ENCODE measurements around the gene FCRL4.
A peak's percentile ranks its signal among the peaks of the same experiment; 100 is the strongest.
"Not testable (repeated sequence)": the region's sequence is repeated elsewhere in the genome, so short reads cannot be mapped to it uniquely, and the experiment has no call there.

FCRL4 gene

DNA sequence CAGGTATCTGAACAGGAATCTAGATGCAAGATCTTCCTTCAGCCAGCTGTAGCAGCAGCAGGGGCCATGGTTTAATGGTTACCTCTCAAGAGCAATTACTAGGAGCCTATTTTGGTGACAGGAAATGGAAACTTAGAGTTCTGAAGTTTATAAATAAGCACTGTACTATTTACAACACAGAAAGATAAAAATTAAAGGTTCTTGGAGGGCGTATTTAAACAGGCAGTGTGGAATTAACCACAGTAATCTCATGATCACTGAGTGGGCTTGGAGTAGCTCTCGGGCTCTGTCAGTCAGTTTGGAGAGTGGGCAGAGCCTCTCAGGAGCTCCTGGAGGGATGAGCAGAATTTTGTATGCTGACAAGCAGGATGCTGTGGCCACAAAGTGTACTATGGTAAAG, 35.4 kb downstream of the FCRL4 start:
- H4K20me1 ChIP-seq, result no peaks in the 10 kb centered on the region
- no peaks in the 10 kb centered on the region for H3K9me3 ChIP-seq
- peaks cover 63% of the 10 kb centered on the region for H3K4me1 ChIP-seq
- peak overlapping the region; percentile 68 for H3K4me2 ChIP-seq
- H3K27me3 ChIP-seq, result no peaks in the 10 kb centered on the region
- H3K9ac ChIP-seq, result no peak overlapping the region; the same call in 1 of the 2 replicates
- no peak for TF ChIP-seq Cebpa-rat (IDR thresholded peaks at IDR 0.05)
- no peak overlapping the region for H3K4me3 ChIP-seq
- H3K27ac ChIP-seq, result no peak overlapping the region
- H3K36me3 ChIP-seq, result no peaks in the 10 kb centered on the region

DNA sequence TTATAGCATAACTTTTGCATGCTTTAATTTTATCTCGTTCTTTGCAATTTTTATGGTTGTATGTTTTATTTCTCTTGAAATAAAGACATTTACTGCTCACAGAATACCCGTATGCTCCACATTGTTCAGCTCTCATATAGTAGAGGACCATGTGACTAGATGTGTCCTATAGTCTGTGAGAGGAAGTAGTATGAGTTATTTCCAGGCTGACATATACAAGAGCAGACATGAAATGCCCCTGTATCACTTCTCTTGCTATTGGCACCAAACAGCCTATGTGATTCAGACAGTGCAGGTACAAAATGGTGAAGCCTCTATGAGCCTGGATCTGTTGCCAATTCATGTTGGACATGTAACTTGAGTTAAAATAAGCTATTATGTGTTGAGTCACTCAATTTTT, 39.8 kb downstream of the FCRL4 start:
- Histone ChIP-seq H3K4me1 (peaks cover 29% of the 10 kb centered on the region), H3K36me3 (no peaks in the 10 kb centered on the region), H4K20me1 (no peaks in the 10 kb centered on the region), H3K27me3 (no peaks in the 10 kb centered on the region), H3K27ac (no peak overlapping the region), H3K9ac (no peak overlapping the region), H3K4me3 (no peak overlapping the region), H3K4me2 (no peak overlapping the region), H3K9me3 (no peaks in the 10 kb centered on the region)
- TF ChIP-seq Cebpa-rat (IDR thresholded peaks at IDR 0.05), result no peak

DNA sequence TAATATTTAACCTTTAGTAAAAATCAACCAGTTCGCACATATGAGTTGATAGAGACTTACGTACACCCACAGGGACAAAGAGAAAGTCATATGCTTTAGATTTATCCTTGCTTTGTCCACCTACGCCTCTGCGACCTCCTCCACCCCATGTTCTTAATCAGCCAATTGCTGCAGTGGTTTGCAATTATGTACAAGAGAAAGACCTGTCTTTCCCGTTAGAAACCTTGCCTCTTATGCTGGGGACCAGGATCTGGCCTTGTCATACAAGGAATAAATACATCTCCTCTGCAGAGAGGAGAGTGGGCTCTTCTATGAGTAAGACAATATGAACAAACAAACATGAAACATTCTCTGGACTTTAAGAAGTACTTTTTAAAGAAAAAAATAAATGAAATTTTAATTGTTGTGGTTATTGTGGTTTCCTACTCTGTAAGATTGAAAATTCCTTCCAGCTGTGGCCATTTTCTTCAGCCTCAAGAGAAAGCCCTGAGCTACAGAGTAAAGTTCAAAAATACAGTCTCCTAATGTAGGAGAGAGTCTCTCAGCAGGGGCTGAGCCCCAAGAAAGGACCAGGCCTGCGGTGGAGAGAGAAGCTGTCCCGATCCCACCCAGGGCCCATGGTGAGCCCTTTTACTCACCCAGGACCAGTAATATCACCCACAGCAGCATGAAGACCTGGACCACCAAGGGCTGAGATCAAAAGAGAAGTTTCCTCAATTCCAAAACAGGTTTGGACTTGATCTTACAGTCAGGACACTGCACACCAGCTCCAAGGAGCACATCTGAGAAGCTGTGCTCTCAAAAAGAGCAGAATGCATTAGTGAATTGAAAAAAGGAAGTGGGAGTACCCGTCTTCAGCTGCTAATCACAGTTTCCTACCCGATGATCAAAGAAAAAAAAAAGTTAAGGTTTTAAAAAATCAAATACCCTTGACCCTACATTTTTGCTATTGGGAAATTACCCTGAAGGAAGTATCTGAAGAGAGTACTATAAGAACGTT, 45.9 kb downstream of the FCRL4 start, which contains the start of gene FCRL5:
FCRL5 (minus strand) TSS at position 822 of the 1,000 bp plus-strand sequence; CDS start at position 669, 153 bp downstream.
- no peaks in the 10 kb centered on the region for H3K36me3 ChIP-seq
- H3K4me1 ChIP-seq, result peaks cover 32% of the 10 kb centered on the region
- peak within 1 kb of the TSS; percentile 75 for H3K4me2 ChIP-seq
- peak within 1 kb of the TSS; percentile 13 for H3K4me3 ChIP-seq
- H3K9me3 ChIP-seq, result no peaks in the 10 kb centered on the region
- peak within 1 kb of the TSS; percentile 57 for H3K27ac ChIP-seq
- H3K27me3 ChIP-seq, result no peaks in the 10 kb centered on the region
- no peak for TF ChIP-seq Cebpa-rat (IDR thresholded peaks at IDR 0.05)
- peak within 1 kb of the TSS; percentile 44; the same call in 1 of the 2 replicates for H3K9ac ChIP-seq
- H4K20me1 ChIP-seq, result no peaks in the 10 kb centered on the region

DNA sequence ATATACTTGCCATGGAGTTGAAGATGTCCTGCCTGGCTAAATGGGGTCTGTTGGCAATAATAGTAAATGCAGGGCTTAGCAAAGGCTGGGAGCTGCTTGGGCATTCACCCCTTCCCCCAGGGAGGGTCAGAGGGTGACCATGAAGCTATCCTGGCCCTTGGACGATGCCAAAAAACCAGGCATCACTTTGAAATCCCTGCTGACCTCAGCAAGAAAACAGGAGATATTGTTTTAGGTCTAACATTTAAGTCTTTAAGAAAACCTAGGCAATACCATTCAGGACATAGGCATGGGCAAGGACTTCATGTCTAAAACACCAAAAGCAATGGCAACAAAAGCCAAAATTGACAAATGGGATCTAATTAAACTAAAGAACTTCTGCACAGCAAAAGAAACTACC, 49.8 kb downstream of the FCRL4 start:
- H3K27me3 ChIP-seq, H3K9me3 ChIP-seq, H4K20me1 ChIP-seq, H3K36me3 ChIP-seq, H3K4me3 ChIP-seq, H3K9ac ChIP-seq, H3K4me2 ChIP-seq, H3K27ac ChIP-seq: not testable (repeated sequence)
- H3K4me1 ChIP-seq, result peaks cover 21% of the 10 kb centered on the region

DNA sequence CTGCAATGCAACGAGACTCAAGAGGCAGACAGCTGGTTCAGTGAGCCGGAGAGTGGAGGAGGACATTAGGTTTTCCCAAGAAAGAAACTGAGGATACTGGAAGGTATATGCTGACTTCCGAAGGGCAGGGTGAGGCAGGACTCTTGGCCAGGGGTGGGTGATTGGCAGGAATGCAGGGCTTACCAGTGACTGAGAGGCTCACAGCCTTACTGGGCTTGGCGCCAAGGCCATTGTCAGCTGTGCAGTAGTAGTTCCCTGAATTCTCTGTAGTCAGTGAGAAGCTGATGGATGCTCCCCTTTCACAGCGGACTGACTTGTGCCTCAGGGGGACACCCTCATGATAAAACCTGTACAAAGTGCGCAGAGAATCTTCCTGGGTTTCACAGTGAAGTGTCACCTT, 55.2 kb downstream of the FCRL4 start:
- Histone ChIP-seq H3K36me3 (no peaks in the 10 kb centered on the region), H3K4me1 (no peaks in the 10 kb centered on the region), H3K9me3 (no peaks in the 10 kb centered on the region), H3K4me2 (no peak overlapping the region), H4K20me1 (no peaks in the 10 kb centered on the region), H3K9ac (no peak overlapping the region), H3K27me3 (no peaks in the 10 kb centered on the region), H3K27ac (no peak overlapping the region), H3K4me3 (no peak overlapping the region)
- no peak for TF ChIP-seq Cebpa-rat (IDR thresholded peaks at IDR 0.05)

DNA sequence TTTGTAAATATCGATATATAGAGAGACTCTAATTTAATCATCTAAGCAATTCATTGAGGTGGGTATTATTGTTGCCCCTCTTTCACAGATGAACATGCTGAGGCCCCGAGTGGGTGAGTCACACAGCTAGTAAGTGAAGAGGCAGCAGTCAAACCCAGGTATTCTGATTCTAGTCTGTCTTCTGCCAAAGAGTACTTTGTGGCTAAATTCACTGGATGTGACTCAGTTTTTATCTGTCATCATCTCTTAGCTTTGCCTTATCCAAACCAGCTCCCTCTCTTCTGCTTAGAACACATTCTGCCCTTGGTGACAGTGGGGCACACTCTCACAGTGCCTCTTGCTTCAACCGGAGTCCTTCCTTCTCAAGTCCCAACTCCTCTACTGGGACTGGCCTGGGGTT, 57.0 kb downstream of the FCRL4 start:
- H3K36me3 ChIP-seq, result no peaks in the 10 kb centered on the region
- H3K27ac ChIP-seq, result no peak overlapping the region
- no peak overlapping the region for H3K9ac ChIP-seq
- no peak overlapping the region for H3K4me3 ChIP-seq
- H4K20me1 ChIP-seq, result no peaks in the 10 kb centered on the region
- peaks cover 4% of the 10 kb centered on the region; the same call in 1 of the 2 replicates for H3K9me3 ChIP-seq
- H3K4me1 ChIP-seq, result no peaks in the 10 kb centered on the region
- no peak for TF ChIP-seq Cebpa-rat (IDR thresholded peaks at IDR 0.05)
- no peak overlapping the region for H3K4me2 ChIP-seq
- H3K27me3 ChIP-seq, result no peaks in the 10 kb centered on the region

DNA sequence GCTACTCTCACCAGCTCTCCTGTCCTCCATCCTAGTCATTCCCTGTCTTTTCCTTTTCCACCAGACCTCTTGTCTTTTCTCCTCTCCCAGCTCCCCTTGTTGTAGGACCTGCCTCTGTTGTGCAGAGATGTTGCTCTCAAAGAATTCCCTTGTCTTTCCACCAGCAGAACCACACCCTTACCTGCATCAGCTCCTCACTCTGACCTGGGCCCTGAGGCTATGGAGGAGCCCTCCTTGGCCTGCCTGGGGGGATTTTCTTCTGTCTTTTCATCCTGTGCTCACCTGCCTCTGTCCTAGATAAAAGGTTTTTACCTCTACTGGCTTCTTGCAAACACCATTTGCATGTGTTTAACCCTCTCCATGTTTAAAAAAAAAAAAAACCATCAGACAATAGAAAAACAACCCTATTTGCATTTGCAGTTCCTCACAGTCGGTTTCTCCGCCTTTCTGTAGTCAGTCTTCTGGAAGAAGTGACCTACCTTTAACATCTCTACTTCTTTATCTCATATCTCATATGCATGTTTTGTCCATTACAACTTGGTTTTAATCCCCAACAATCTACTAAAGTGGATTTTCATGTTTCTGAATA, 57.6 kb downstream of the FCRL4 start:
- no peaks in the 10 kb centered on the region for H3K36me3 ChIP-seq
- no peaks in the 10 kb centered on the region for H4K20me1 ChIP-seq
- peaks cover 4% of the 10 kb centered on the region; the same call in 1 of the 2 replicates for H3K9me3 ChIP-seq
- H3K4me1 ChIP-seq, result no peaks in the 10 kb centered on the region
- H3K27ac ChIP-seq, result no peak overlapping the region
- H3K27me3 ChIP-seq, result no peaks in the 10 kb centered on the region
- H3K4me2 ChIP-seq, result no peak overlapping the region
- H3K4me3 ChIP-seq, result no peak overlapping the region
- TF ChIP-seq Cebpa-rat (IDR thresholded peaks at IDR 0.05), result no peak
- no peak overlapping the region for H3K9ac ChIP-seq

DNA sequence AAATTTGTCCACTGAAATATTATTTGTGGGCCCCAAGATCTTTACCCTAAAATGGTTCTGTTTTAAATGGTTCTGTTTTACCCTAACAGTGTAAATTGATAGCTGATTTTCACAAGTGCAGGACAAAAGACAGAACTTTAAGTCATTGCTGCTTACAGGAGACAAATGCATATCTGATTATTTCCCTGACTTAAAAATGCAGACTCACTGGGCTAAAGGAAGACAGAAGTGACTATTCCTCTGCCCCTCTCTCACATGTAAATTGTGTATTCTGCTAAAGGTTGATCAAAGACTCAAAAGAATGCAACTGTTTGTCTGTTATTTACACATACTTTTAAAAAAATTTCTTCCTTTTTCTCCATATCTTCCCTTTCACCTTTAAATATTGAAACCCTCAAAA, 58.3 kb downstream of the FCRL4 start:
- Histone ChIP-seq H3K9ac (no peak overlapping the region), H3K9me3 (peaks cover 4% of the 10 kb centered on the region; the same call in 1 of the 2 replicates), H3K27ac (no peak overlapping the region), H4K20me1 (no peaks in the 10 kb centered on the region), H3K4me3 (no peak overlapping the region), H3K4me2 (no peak overlapping the region), H3K27me3 (no peaks in the 10 kb centered on the region), H3K4me1 (no peaks in the 10 kb centered on the region), H3K36me3 (no peaks in the 10 kb centered on the region)
- TF ChIP-seq Cebpa-rat (IDR thresholded peaks at IDR 0.05), result no peak

DNA sequence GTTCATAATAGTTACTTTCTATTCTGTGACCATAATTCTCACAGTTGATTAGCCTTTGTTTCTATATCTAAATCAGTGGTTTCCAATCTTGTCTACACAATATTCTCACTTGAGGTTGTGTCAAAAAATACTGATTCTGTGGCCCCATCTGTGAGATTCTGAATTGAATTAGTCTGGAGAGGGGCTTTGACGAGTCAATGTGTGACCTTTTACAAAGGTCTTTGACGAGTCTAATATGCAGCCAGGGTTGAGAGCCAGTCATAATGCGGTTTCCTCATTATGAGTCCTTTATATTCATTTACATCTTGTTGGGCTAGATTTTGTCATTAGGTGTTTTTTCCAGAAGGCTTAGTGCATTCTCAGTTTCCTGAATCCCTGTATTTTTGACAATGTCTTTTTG, 65.3 kb downstream of the FCRL4 start:
- H4K20me1 ChIP-seq, result no peaks in the 10 kb centered on the region
- no peak overlapping the region for H3K27ac ChIP-seq
- no peaks in the 10 kb centered on the region for H3K4me1 ChIP-seq
- TF ChIP-seq Cebpa-rat (IDR thresholded peaks at IDR 0.05), result no peak
- H3K4me3 ChIP-seq, result no peak overlapping the region
- no peaks in the 10 kb centered on the region for H3K27me3 ChIP-seq
- H3K9me3 ChIP-seq, result peaks cover 4% of the 10 kb centered on the region; the same call in 1 of the 2 replicates
- H3K4me2 ChIP-seq, result no peak overlapping the region
- H3K36me3 ChIP-seq, result no peaks in the 10 kb centered on the region
- H3K9ac ChIP-seq, result no peak overlapping the region
